ENCODE measurements around the gene NME2. TPM values are rescaled to one million over a fixed set of nuclear protein-coding genes. Genes with fewer than 3 reads are reported as not detected.

Gene NME2
- total and polyA plus RNA-seq, 2 of the 8 experiments (the other 6 are each of a cell fraction or from before 2014, with no cell fraction given), result 827 to 929 TPM

- TF ChIP-seq CEBPB (IDR thresholded peaks at IDR 0.05; ENCODE audit: low read depth, low read length), result no peak
- TF ChIP-seq FOSL1 (IDR thresholded peaks at IDR 0.05; ENCODE audit: insufficient read depth, low read depth, low read length), result no peak
- no peak for TF ChIP-seq RXRA (IDR thresholded peaks at IDR 0.05; ENCODE audit: insufficient read depth, low read depth, low read length)
- no peak for TF ChIP-seq SIRT6 (IDR thresholded peaks at IDR 0.05; ENCODE audit: low read length)
- no peak for TF ChIP-seq KDM1A (IDR thresholded peaks at IDR 0.05; ENCODE audit: borderline replicate concordance, low read length)
Observed at GRCh38 chr17:51189162-51189561, 23.0 kb downstream of the NME2 start (continued).

Data from H1 (cell line).